GM06990 (cell line): ENCODE measurements around the gene MTUS2.

Source experiments
- DNase-seq: peaks from one replicate; pipeline ENCODE4 v3.0.0-alpha.2; 2011; ENCODE audit not compliant: insufficient read length; ENCODE audit errors: extremely low read depth
- H3K27me3 ChIP-seq: replicated peaks from 2 replicates; pipeline ENCODE4 v1.6.0; 2011; ENCODE audit warnings: low read length; ENCODE audit not compliant: control insufficient read depth, insufficient read depth
- H3K36me3 ChIP-seq: 2 replicates; pipeline ENCODE4 v1.5.1; 2011; ENCODE audit warnings: low read length; ENCODE audit not compliant: control insufficient read depth, insufficient read depth
- H3K4me3 ChIP-seq: replicated peaks from 2 replicates; pipeline ENCODE4 v1.5.1; 2011; ENCODE audit warnings: low read depth, mild to moderate bottlenecking, control low read depth, low read length
- CTCF ChIP-seq: IDR thresholded peaks from 2 replicates; pipeline ENCODE4 v1.5.1; 2011; ENCODE audit warnings: low read length, control low read depth, mild to moderate bottlenecking, inconsistent platforms; ENCODE audit not compliant: insufficient read depth, poor library complexity, severe bottlenecking

MTUS2 gene

GRCh38 chr13:28890712-28891111, 70.6 kb downstream of the MTUS2 start:
- Histone ChIP-seq H3K4me3 (no peak overlapping the region), H3K36me3 (no peaks in the 10 kb centered on the region), H3K27me3 (no peaks in the 10 kb centered on the region)
- TF ChIP-seq CTCF = no peak
- DNase-seq = no peak

GRCh38 chr13:28918030-28918429, 97.9 kb downstream of the MTUS2 start:
- TF ChIP-seq CTCF = no peak
- H3K27me3 ChIP-seq = no peaks in the 10 kb centered on the region
- no peak overlapping the region for H3K4me3 ChIP-seq
- no peak for DNase-seq
- H3K36me3 ChIP-seq = no peaks in the 10 kb centered on the region

- H3K4me3 ChIP-seq = no peak overlapping the region
- H3K27me3 ChIP-seq = no peaks in the 10 kb centered on the region; the same call in 1 of the 2 replicates
- DNase-seq = no peak
- H3K36me3 ChIP-seq = no peaks in the 10 kb centered on the region
- TF ChIP-seq CTCF = no peak
Measured at GRCh38 chr13:28922341-28922740, 102.2 kb downstream of the MTUS2 start.

GRCh38 chr13:28935104-28935503, 115.0 kb downstream of the MTUS2 start:
- TF ChIP-seq CTCF = no peak
- no peak overlapping the region for H3K4me3 ChIP-seq
- no peak for DNase-seq

GRCh38 chr13:28942906-28943305, 122.8 kb downstream of the MTUS2 start:
- no peak for DNase-seq
- Histone ChIP-seq H3K4me3 (no peak overlapping the region), H3K36me3 (no peaks in the 10 kb centered on the region), H3K27me3 (no peaks in the 10 kb centered on the region)
- no peak for TF ChIP-seq CTCF

More at GRCh38 chr13:28935104-28935503, 115.0 kb downstream of the MTUS2 start:
- no peaks in the 10 kb centered on the region for H3K36me3 ChIP-seq
- no peaks in the 10 kb centered on the region; the same call in 1 of the 2 replicates for H3K27me3 ChIP-seq

- Histone ChIP-seq H3K4me3 (no peak overlapping the region), H3K36me3 (no peaks in the 10 kb centered on the region), H3K27me3 (no peaks in the 10 kb centered on the region)
- TF ChIP-seq CTCF = no peak
- no peak for DNase-seq
Measured at GRCh38 chr13:28953714-28954418, 133.7 kb downstream of the MTUS2 start.
